ENCODE data around the gene SMPD3.

SMPD3 gene

DNA sequence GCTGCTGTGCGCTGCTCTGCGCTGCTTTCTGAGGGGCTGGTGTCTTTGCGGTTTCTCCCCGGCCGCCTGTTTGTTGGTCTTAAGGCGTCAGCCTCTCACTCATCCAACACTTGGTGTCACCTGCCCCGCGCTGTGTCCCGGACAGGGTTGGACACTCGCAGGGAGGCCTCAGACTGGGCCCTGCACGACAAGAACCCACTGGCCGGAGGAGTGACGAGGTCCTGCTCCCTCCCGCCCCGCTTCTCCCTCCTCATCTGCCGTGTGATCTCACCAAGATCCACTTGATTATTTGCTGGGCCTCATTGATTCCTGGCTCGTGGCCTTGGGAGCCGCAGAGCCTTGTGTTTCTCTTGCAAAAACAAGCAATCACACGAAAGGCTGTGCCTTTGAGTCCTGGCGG is 80.9 kb downstream of the SMPD3 start:
- DNase-seq: no peak

DNA sequence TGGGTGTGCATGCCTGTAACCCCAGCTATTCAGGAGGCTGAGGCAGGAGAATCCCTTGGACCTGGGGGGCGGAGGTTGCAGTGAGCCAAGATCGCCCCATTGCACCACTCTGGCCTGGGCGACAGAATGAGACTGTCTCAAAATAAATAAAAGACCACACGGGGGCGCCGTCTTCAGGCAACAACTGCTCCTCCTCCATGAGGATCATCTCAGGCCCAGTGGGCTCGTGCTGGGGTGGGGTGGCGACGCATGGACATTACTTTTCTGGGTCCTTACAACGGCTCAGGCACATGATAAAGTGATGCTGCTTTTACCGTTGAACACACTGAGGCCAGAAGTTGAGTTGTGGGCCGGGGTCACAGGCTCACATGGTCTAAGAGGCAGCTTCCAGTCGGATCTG is 81.3 kb downstream of the SMPD3 start:
- peak in 1 of 2 experiments; percentile 4 for DNase-seq

DNA sequence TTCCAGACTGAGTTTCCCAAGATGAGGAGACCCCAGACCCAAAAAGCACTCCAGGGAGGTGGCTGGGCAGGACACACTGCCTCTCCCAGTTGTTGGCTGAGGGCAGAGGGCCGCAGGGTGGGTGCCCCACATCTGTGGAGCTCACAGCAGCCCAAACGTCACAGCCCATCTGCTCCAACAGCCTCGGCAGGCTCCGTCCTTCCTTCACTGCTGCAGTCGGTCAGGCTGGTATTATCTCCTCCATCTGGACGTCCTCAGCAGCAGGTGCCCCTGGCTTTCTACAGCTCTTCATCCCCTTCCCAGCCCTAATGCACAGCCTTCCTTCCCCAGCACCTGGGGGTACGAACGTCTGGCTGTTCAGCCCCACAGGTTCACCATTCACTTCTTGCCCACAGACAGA is 82.2 kb downstream of the SMPD3 start:
- DNase-seq: no peak

DNA sequence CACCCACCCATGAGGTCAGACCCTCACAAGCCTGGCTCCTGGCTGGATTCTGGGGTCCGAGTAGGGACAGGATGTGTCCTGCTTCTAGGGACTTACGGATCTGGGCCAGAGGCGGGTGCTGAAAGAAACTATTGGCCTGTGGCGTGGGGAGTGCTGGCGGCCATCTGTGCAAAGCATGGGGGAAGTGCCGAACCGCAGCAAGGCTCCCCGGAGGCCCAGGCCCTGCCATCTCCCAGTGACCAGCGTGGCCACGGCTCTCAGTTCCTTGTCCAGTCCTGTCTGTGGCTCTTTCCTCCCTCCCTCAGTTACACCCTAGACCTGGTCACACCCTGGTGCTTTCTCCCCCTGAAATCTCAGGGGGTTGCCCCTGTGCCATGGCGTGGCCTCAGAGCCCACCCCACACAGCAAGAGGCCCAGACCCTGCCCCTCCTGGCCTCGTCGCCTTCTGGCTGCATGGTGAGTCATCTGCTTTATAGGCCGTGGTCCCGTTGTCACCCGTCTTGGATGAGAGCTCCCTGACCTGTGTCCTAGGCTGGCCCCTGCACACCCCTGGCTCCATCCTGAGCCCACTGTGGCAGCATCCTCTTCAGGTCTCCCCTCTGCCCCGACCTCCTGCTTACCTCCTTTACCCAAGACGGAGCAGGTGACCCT is 83.0 kb downstream of the SMPD3 start:
- DNase-seq: no peak

DNA sequence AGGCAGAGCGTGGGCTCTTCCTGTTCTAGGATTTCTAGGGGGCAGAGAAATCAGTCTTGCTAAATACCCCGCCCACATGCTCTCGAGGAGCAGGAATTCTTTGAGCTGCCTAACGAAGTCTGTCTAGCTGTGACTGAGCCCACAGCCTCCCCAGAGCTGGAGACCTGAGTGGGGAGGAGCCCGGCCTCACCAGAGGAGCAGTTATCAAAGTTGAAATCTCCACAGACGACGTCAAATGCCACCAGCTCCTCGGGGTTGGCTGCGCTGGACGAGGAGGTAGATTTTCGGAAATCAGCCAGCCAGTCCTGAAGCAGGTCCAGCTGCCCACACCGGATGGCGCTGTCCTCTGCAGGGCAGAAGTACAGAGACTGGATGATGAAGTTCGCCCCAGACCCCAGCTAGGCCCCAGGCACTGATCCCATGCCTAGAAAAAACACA is 83.7 kb downstream of the SMPD3 start:
- DNase-seq: no peak

DNA sequence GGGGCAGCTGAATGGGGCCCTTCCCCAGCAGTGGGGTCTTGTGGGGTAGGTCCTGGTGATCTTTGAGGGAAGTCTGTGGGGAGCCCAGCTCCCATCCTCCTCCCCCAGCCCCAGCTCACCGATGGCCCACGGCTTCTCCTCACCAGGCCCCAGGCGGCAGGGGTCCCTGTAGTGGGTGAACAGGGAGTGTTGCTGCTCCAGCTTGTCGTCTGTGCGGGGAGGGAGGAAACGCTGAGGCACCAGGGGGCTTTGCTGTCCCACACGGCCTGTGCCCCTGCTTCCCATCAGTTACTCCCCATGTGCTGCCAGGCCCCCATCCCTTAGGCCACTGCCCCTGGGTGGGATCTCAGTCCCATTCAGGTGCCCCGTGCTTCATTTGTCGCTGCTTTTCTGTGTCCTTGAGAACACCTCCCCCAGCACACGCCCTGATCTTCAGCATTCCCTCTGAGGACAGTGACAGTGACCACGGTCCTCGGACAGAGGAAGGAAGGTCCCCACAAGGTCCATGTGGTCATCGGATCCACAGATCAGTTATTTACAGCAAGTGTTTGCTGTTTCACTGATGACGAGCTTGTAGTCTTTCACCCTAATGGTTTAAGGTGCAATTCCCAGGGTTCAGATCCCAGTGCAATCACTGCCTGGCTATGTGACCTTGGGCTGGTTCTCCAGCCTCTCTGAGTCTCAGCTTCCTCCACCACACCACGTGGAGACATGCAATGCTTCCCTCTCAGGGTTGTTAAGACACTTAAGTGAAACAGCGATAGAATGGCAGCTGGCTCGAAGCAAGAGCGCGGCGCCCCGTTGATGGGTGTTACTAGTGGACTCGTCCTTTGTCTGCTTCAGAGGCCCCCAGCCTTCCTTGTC is 84.4 kb downstream of the SMPD3 start:
- DNase-seq: no peak

DNA sequence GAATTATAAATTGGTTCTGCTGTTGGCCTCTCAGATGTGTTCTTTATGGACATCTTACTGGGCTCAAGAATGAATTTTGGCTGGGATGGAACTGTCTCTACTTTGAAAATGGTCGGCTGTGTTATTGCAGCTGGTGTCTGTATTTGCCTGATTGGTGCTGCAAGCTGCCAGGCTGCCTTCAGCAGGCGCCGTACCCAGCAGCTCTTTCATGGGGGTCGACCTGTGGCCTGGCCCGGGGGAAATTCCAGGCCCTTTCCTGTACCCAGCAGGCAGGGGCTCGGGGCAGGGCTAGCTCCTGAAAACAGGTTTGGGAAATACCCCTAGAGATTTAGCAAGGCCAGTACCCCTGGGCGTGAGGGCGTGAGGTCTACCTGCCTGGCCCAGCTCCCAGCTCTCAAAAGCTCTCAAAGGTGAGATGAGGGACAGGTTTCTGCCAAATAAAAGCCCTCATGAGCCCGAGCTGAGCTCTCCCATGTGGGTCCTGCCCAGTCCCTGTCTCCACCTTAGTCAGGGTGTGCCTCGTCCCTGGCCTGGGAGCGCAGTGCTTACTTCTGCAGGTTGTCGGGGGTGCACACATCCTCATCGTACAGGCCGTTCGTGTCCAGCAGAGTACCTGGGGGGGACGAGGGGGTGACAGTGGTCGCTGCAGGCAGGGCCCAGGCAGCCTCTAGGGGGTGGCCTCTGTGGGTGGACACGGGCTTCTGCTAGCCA is 85.2 kb downstream of the SMPD3 start:
- no peak for DNase-seq

DNA sequence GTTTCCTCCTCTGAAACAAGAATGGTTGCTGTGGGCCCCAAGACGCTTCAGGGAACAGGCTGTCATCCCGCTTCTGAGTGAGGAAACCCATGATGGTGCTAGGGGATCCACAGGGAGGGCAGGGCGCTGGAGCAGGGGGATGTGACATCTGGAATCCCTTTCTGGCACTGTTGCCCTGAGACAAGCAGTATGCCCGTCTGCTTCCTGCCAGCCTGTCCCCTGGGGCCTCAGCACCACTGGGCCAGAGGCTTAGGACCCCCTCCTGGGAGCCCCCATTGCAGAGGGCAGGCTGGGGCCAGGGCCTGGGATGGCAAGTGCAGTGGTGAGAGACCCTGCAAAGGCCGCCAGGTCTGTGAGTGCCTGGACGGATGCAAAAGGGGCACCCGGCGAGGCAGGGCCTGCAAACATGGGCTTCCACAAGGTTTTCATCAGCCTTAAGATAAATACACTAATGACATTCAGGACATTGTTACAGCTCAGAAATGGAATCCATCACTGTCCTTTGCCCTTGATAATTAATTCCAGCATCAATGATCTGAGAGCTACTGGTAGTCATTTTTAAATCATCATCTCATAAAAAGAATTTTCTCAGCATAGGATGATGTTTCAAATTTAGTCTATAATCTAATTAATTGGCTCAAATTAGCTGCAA is 85.9 kb downstream of the SMPD3 start:
- DNase-seq: no peak

DNA sequence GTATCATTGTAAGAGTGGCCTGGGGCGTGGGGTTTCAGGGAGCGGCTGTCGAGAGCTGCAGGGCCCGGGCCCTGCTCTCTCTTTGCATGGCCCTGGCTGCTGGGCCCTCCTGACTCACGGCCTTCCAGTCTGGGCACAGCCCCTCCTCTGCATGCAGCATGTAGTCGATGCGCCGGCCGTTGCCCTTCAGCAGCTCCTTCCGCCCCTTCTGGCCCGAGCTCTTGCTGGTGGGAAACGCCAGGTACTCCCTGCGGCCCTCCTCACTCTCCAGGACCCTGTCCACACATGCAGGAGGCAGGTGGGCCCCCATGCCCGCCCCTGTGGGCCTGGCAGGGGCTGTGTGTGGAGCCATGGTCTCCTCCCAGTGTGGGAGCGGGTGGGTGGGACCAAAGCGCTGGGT is 86.8 kb downstream of the SMPD3 start:
- DNase-seq: no peak

DNA sequence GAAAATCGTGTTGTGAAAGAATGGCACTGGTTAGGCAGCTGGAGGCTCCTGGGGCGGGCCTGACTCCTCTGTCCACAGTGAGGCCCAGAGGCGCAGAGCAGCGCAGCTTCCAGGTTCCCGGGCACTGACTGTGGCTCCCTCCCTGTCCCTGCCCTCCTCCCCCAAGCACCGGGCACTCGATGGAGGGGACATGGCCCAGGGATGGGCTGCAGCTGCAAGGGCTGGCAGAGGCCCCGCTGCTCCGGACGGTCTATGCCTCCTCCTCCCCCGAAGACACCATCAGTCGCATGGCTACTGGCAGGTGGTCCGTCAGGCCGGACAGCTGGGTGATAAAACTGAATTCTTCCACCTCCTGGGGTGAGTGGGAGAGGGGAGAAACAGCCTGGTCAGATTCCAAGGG is 87.4 kb downstream of the SMPD3 start:
- DNase-seq: no peak

DNA sequence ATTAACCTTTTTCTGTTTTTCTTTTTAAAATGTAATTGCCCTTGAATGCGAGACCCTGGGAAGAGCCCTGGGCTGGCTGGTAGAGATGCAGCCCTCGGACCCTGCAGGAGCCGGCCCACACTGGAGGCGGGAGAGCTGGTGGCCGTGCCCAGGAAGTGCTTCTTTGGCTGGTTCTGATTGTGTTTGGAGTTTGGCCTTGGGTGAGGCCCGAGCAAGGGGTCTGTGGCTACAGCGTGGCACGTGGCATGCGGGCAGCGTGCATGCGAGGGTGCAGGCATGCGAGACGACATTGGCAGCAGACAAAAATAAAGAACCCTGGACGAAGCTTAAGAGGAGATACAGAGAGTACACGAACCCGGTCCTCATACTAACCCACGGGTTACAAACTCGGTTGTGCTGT is 87.8 kb downstream of the SMPD3 start:
- no peak for DNase-seq

DNA sequence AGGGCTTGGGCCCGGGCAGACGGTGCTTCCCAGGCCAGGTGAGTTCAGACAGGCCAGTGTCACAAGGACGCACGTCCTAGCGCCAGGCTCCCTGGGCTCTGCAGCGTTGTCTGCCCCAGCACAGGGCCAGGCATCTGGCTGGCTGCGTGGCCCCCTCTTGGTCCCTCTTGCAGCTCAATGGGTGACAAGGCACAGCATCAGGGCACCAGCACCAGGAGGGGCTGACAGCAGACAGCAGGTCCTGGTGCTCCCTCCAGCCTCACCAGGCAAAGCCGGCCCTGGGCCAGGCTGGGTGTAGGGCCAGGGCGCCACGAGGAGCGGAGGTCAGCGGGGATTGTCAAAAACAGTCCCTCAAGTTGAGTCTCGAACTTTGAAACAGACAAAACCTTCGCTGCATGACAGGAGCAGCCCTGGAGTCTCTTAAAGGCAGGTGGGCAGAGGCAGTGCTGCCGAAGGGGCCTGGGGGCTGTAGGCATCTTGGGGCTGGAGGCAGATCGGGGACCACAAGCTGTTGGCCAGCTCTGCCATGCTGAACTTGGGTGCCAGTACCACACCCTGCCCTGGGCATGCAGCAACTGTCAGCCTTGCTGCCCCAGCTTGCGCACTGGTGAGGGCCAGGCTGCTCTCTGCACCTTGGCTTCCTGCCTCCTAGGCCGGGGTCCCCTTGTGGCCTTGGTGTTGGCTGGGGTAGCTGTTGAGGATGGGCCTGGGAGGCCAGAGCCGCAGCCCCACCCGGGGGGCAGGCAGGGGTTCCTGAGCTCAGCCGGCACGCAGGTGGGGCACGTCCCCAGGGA is 88.7 kb downstream of the SMPD3 start:
- DNase-seq: no peak

DNA sequence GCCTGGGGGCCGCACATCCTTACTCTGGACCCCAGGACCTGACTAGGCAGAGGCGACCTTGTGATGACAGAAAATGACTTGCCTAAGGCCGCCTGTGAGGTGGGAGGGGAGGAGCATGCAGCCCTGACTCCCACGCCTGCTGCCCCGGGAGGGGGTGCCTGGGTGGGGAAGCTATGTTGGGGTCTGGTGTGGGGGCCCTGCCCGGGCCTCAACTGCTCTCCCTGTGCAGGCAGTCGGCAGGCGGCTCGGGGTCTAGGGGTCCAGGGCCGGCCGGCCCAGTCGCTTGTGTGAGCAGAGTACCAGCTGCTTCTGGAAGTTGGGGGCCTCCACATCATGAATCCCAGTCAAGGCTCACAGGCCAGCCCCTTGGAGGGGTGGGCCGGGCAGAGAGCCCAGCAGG is 89.4 kb downstream of the SMPD3 start:
- no peak for DNase-seq

DNA sequence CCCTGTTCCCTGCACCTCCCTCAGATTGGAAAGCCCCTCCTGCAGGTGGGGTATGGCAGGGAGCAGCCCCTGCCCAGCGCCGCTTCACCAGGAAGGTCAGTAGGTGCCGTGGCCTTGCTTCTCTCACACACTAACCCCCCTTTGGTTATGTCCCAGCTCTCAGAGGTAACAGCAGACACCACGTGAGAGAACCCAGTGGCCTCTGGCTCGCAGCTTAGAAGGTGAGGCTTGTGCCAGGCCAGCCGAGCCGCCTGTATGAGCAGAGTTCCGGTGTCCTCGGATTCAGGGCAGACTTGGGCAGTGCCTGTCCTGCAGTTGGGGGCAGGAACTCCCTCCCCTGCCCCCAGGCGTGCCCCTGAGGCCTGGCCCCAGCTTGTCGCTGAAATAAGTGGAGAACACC is 90.4 kb downstream of the SMPD3 start:
- DNase-seq: no peak

DNA sequence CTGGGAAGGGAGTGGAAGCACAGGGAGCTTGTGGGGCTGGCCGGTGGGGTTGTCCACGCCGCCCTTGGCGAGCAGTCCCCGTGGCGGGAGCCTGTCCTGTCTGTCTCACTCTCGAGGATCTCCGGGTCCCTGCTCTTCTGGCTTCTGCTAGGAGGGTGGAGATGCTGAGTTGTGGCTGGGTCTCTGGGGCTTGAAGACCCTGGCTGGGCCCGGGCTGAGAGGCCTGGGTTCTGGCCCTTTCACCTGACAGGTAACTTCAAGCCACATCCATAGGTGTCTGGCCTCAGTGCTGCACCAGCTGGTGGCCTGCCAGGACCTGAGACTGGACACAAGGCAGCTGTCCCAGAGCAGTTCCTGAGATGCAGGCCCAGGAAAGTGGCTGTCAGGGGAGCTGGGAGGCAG is 90.8 kb downstream of the SMPD3 start:
- no peak for DNase-seq

DNA sequence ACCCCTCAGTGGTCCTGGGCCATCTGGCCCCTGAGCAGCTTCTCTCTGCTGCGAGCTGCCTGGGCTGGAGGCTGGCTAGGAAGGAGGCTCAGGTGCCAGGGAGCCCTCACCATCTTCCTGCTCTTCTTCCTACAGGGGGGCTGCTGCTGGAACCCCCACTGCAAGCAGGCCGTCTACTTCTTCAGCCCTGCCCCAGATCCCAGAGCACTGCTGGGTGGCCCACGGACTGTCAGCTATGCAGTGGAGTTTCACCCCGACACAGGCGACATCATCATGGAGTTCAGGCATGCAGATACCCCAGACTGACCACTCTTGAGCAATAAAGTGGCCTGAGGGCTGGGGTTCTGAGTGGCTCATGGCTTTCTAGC is 91.4 kb downstream of the SMPD3 start:
- no peak for DNase-seq

DNA sequence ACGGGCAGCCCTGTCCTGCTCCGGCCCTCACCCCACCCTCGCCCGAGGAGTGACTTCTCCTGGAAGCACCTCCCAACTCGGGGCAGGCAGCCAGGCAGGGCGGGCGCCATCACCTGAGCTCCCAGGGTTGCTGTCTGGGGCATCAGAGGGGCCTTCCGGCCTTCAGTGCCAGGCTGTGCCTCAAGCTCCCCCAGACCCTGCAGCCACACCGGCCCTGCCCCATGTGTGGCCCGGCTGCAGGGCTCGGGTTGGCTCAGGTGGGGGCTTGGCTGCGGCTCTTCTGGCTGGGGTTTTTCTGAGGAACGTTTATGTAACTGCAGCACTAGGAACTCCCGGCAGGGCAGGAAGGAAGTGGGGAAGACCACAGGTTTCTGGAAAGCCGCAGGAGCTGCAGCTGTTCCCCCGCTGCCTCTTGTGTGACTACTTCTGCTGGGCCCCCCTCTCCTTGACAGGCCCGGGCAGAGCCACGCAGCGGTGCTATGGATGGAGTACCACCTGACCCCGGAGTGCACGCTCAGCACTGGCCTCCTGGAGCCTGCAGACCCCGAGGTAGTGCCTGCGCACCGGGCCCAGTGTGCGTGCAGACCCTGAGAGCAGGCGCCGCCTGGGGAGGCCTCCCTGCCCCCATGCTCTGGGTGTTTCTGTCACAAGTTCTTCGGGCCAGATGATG is 91.9 kb downstream of the SMPD3 start:
- no peak for DNase-seq

DNA sequence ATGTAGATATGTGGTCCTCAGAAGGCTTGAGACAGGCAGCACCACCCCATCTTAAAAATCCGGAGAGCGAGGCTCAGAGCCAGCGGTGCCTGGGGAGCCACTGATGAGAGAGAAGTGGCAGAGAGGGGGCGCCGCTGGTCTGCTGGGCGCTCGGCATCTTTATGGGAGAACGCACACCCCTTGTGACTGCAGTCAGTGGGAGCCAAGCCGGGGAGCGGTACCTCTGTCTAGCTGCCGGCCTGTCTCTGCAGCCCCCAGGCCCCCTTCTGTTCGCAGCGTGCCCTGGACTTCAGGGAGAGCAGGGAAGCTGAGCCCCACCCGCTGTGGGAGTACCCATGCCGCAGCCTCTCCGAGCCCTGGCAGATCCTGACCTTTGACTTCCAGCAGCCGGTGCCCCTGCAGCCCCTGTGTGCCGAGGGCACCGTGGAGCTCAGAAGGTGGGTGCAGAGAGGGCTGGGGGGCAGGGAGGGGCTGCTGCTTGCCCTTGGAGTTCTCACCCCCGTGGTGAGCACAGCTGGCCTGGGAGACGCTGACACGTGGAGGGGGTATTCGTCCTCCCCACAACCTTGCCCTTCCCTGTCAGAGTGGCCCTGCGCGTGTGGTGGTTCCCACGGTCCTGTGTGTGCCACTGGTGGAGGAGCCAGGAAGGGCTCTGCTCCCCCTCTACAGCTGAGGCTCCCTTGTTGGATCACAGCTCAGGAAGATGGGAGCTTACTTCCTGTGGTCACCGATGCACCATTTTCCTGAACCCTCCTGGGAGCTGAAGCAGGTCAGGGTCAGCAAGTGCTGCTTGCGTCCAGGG is 92.7 kb downstream of the SMPD3 start:
- no peak for DNase-seq

DNA sequence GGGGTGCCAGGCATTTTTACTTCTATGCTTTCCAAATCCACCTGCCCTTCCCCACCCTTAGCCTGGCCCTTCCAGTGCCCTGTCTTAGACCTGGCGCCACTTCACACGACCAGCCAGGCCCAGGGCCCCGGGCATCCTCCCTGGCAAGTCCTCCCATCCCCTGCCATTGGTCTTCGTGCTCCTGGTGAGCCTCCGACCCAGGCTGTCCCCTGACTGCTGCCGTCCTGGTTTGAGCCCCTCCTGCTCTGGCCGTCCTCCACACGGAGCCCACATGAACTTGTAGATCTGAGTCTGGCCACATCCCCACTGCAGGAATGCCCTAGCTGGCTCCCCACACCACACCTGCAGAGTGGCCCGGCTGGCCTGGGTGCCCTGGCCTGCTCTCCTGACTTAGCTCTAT is 93.5 kb downstream of the SMPD3 start:
- DNase-seq: no peak

DNA sequence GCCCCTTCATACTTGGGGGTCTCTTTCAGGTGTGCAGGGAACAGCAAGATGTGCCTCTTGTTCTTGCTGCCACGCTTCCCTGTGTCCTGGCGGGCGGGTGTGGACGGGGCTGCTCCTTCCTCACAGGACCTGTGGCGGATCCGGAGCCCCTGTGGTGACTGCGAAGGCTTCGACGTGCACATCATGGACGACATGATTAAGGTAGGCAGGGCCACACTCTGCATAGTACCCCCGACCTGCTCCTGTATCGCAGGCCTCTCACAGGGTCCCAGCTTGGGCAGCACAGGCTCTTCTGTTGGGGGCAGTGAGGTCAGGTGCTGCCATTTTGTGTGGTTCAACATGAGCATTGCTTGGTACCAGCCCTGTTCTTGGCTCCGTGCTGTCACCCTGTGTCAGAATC is 94.9 kb downstream of the SMPD3 start:
- no peak for DNase-seq

DNA sequence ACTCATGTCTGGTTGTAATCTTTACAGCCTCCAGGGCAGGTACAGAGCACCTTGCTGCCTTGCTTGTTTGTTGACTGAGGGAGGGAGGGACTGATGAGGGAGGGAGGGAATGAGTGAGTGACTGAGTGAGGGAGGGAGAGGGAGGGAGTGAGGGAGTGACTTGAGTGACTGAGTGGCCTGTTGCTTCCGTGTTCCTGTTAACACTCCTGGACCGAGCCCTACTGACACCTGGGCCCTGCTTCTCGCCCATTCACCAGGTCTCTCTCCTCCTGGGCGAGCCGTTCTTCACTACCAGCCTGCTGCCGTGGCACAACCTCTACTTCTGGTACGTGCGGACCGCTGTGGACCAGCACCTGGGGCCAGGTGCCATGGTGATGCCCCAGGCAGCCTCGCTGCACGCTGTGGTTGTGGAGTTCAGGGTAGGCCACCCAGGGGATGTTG is 96.3 kb downstream of the SMPD3 start:
- no peak for DNase-seq
